ENCODE data around the gene SORCS2. TPM values are rescaled to one million over a fixed set of nuclear protein-coding genes. Genes with fewer than 3 reads are reported as not detected.

Gene SORCS2
- total and polyA plus RNA-seq, 2 of the 8 experiments (the other 6 are each of a cell fraction or from before 2014, with no cell fraction given) = 0.36 to 1.8 TPM

DNA sequence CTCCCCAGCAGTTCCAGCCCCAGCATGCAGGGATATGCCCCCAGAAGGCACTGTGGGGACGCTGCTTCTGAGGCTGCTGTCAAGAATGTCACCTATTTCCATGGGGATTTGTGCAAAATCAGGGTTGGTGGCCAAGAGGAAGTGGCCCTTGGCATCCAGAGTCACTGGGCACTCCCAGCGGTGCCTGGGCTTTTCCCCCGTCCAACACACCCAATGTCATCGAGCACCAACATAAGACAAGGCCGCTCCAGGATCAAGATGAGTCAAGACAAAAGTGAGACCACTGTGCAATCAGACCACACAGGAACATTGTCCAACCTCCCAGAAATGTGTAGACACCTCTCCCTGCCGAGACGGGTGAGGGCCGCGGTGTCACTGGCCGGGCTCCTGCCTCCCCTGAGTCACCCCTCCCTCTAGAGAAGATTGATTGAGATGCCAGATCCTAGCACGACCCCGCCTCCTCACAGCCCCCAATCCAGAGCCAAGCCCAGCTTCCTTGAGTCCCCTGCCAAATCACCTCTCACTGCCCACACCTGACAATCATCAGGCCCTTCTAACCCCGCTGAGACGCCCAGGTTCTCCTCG, 553.1 kb downstream of the SORCS2 start:
- FAIRE-seq (no peak), DNase-seq (ENCODE audit: low read depth in 1 of 2, low spot score in 2 of 2) (no peak)
- no peak overlapping the region for H2BK20ac ChIP-seq (ENCODE audit: low read length)
- ChIA-PET POLR2A (ENCODE audit: partially characterized antibody) (no interaction called here), CTCF (ENCODE audit: partially characterized antibody) (no interaction called here)
- H3K4ac ChIP-seq (replicated peaks; ENCODE audit: insufficient read length, low read depth, low read length) = no peak overlapping the region
- no peak overlapping the region for H2BK15ac ChIP-seq (ENCODE audit: low read length)
- no peaks in the 10 kb centered on the region for H3K79me2 ChIP-seq (ENCODE audit: control insufficient read depth in 1 of 2, insufficient read depth in 2 of 2, low read length in 2 of 2)
- no peak overlapping the region for H3K56ac ChIP-seq (replicated peaks; ENCODE audit: insufficient read length, low read depth, low read length)
- H3K4me3 ChIP-seq (ENCODE audit: extremely low read depth in 1 of 4, insufficient read depth in 2 of 4, low read depth in 3 of 4, low read length in 4 of 4) = no peak overlapping the region
- 96% methylated on average over 13 of the region's 15 CpGs; no CpG with 5 or more reads in 1 of the 2 experiments for WGBS, 2 experiments (ENCODE audit: extremely low coverage in 1 of 2, insufficient coverage in 1 of 2, insufficient read length in 1 of 2, insufficient replicate concordance in 2 of 2, low coverage in 1 of 2, low lambda C conversion rate in 2 of 2, missing lambda C conversion rate in 1 of 2)
- H3K18ac ChIP-seq (ENCODE audit: extremely low read depth, low read length) = no peak overlapping the region
- H3K27ac ChIP-seq (ENCODE audit: low read depth, low read length) = no peak overlapping the region
- H2AK5ac ChIP-seq (ENCODE audit: low read depth, low read length) = no peak overlapping the region
- H2BK5ac ChIP-seq (ENCODE audit: low read depth, low read length) = no peak overlapping the region
- no peaks in the 10 kb centered on the region for H3K79me1 ChIP-seq (ENCODE audit: low read depth, low read length)
- H3K27me3 ChIP-seq (replicated peaks in 1 of 4; ENCODE audit: control insufficient read depth in 3 of 4, extremely low read depth in 1 of 4, insufficient read depth in 3 of 4, low read length in 3 of 4) = no peaks in the 10 kb centered on the region; a peak in 2 of 7 replicates
- no peaks in the 10 kb centered on the region for H3K36me3 ChIP-seq (ENCODE audit: control insufficient read depth in 2 of 4, insufficient read depth in 4 of 4, low read length in 3 of 4)
- H4K91ac ChIP-seq (replicated peaks; ENCODE audit: insufficient read length, low read length) = no peak overlapping the region
- no peak overlapping the region for H3K4me2 ChIP-seq (ENCODE audit: insufficient read depth in 1 of 2, low read depth in 2 of 2, low read length in 2 of 2)
- H4K5ac ChIP-seq (ENCODE audit: insufficient read length, low read depth, low read length) = no peak overlapping the region
- no peak overlapping the region for H3K23ac ChIP-seq (ENCODE audit: insufficient read length)
- no peak overlapping the region for H2BK12ac ChIP-seq (ENCODE audit: low read depth, low read length)
- H3K23me2 ChIP-seq (ENCODE audit: low read depth, low read length) = no peaks in the 10 kb centered on the region
- H3K14ac ChIP-seq (ENCODE audit: insufficient read length) = no peak overlapping the region
- H3K9me3 ChIP-seq (ENCODE audit: insufficient read depth in 2 of 2, low read depth in 1 of 2, low read length in 1 of 2) = no peaks in the 10 kb centered on the region
- H4K20me1 ChIP-seq (replicated peaks in 1 of 2; ENCODE audit: control insufficient read depth in 1 of 2, insufficient read depth in 2 of 2, low read length in 2 of 2) = peaks cover 0 to 2% of the 10 kb centered on the region in 2 experiments
- H3K4me1 ChIP-seq (replicated peaks in 1 of 4; ENCODE audit: control insufficient read depth in 3 of 4, insufficient read depth in 4 of 4, low read length in 3 of 4) = no peaks in the 10 kb centered on the region
- H4K8ac ChIP-seq (ENCODE audit: extremely low read depth, insufficient read depth, low read length) = peak overlapping the region; percentile 46; the same call in 1 of the 2 replicates
- no peak overlapping the region for H3K9ac ChIP-seq (replicated peaks in 1 of 4; ENCODE audit: extremely low read depth in 1 of 4, low read depth in 3 of 4, low read length in 3 of 4)
- no peak overlapping the region for H2AFZ ChIP-seq (ENCODE audit: low read length)
- no peak overlapping the region for H2BK120ac ChIP-seq (replicated peaks; ENCODE audit: low read depth, low read length)
- TF ChIP-seq RBBP5 (IDR thresholded peaks at IDR 0.05; ENCODE audit: borderline replicate concordance, low read depth, low read length) = no peak
- no peak for TF ChIP-seq NANOG (IDR thresholded peaks at IDR 0.05; ENCODE audit: insufficient read depth, low read depth, low read length, poor library complexity, severe bottlenecking)
- TF ChIP-seq JUN (IDR thresholded peaks at IDR 0.05; ENCODE audit: low read depth, low read length) = no peak
- TF ChIP-seq EZH2 (IDR thresholded peaks at IDR 0.05; ENCODE audit: low read depth, low read length, severe bottlenecking) = no peak
- no peak for TF ChIP-seq RAD21 (IDR thresholded peaks at IDR 0.05 in 1 of 2, conservative IDR thresholded peaks at IDR 0.05 in 1 of 2; ENCODE audit: low read depth in 2 of 2, low read length in 2 of 2)
- TF ChIP-seq POLR2A (IDR thresholded peaks at IDR 0.05; ENCODE audit: control extremely low read depth in 1 of 2, low read depth in 2 of 2, low read length in 2 of 2) = no peak
- no peak for TF ChIP-seq TAF1 (IDR thresholded peaks at IDR 0.05; ENCODE audit: low read depth, low read length)
- TF ChIP-seq POLR2AphosphoS5 (IDR thresholded peaks at IDR 0.05; ENCODE audit: low read depth, low read length) = no peak
- no peak for TF ChIP-seq CEBPB (IDR thresholded peaks at IDR 0.05; ENCODE audit: low read depth, low read length)
- TF ChIP-seq, protein P1, sequence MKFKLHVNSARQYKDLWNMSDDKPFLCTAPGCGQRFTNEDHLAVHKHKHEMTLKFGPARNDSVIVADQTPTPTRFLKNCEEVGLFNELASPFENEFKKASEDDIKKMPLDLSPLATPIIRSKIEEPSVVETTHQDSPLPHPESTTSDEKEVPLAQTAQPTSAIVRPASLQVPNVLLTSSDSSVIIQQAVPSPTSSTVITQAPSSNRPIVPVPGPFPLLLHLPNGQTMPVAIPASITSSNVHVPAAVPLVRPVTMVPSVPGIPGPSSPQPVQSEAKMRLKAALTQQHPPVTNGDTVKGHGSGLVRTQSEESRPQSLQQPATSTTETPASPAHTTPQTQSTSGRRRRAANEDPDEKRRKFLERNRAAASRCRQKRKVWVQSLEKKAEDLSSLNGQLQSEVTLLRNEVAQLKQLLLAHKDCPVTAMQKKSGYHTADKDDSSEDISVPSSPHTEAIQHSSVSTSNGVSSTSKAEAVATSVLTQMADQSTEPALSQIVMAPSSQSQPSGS (IDR thresholded peaks at IDR 0.05; ENCODE audit: low read length) = no peak
- TF ChIP-seq ZNF274 (IDR thresholded peaks at IDR 0.05; ENCODE audit: borderline replicate concordance, extremely low read depth, low read length) = no peak
- no peak for TF ChIP-seq BCL11A (IDR thresholded peaks at IDR 0.05; ENCODE audit: low read depth in 2 of 2, low read length in 2 of 2)
